Measurements from ENCODE around the gene GCNT4.

The GCNT4 gene

DNA sequence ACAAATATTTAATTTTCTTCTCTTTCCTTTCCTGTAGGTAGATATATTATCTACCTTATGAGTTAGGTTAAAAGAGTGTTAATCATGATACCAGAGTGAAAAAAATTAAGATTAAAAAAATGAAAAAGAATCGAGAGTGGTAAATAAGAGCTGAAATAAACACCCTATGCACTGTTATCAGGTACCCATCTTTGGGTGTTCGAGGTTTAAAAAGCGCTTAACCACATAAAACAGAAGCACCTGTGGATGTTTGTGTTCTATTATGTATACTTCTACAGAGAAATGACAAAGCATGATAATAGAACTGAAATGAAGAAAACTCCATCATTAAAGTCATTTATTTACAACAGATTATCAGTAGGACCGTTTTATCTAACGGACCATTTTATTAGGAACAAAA, 25.7 kb upstream of the GCNT4 start:
- POLR2A ChIA-PET, result no interaction called here
- CTCF ChIA-PET, result no interaction called here
- no peak for DNase-seq (ENCODE audit: extremely low spot score)
- TF ChIP-seq CTCF (IDR thresholded peaks at IDR 0.05; ENCODE audit: control extremely low read depth, extremely low read depth, low read depth, missing control alignments), result no peak

DNA sequence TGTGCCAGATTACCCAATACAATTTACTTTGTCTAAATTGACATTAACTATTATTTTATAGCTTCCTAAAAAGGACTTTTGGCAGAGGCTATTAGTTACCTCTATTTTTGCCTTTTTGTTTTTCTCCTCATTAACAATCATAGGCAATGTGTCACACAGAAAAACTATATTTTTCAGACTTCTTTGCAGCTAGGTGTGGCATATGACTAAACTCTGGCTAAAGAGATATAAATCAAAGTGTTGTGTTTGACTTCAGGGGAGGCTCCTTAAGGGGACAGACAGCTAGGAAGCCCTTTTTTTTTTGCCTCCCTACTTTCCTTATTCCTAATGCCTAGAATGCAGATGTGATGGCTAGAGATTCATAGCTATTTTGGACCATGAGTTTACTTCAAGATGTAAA, 19.7 kb upstream of the GCNT4 start:
- CTCF ChIA-PET, result interaction anchor here (0.7 to 1.1 kb wide), 2 partner anchors 13 to 165 kb away, joined by 3 read pairs; partner anchors contain the start of gene ANKRD31
- POLR2A ChIA-PET, result no interaction called here
- no peak for TF ChIP-seq CTCF (IDR thresholded peaks at IDR 0.05; ENCODE audit: control extremely low read depth, extremely low read depth, low read depth, missing control alignments)
- no peak for DNase-seq (ENCODE audit: extremely low spot score)

GRCh38 chr5:75071100-75071499, 18.7 kb upstream of the GCNT4 start:
- TF ChIP-seq CTCF (IDR thresholded peaks at IDR 0.05; ENCODE audit: control extremely low read depth, extremely low read depth, low read depth, missing control alignments), result no peak
- no peak for DNase-seq (ENCODE audit: extremely low spot score)
- CTCF ChIA-PET, result interaction anchor here (0.9 kb wide), 1 partner anchor 21 kb away, joined by 4 read pairs; no protein-coding TSS in a partner anchor
- POLR2A ChIA-PET, result no interaction called here

DNA sequence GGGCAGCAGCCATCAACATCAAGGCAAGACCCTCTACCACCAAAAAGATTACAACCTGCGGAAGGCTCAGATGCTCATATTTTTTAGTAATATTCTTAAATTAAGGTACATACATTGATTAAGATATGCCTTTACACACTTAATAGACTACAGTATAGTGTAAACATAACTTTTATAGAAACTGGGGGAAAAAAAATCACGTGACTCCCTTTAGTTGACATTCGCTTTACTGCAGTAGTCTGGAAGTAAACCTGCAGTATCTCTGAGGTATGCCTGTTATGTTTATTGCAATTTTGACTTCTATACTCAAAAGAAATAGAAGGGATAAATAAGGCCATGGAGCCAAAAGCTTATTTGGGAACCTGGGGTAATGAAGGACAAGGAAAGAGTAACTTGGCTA, 15.1 kb upstream of the GCNT4 start:
- DNase-seq (ENCODE audit: extremely low spot score), result no peak
- TF ChIP-seq CTCF (IDR thresholded peaks at IDR 0.05; ENCODE audit: control extremely low read depth, extremely low read depth, low read depth, missing control alignments), result no peak
- CTCF ChIA-PET, result no interaction called here
- POLR2A ChIA-PET, result no interaction called here

DNA sequence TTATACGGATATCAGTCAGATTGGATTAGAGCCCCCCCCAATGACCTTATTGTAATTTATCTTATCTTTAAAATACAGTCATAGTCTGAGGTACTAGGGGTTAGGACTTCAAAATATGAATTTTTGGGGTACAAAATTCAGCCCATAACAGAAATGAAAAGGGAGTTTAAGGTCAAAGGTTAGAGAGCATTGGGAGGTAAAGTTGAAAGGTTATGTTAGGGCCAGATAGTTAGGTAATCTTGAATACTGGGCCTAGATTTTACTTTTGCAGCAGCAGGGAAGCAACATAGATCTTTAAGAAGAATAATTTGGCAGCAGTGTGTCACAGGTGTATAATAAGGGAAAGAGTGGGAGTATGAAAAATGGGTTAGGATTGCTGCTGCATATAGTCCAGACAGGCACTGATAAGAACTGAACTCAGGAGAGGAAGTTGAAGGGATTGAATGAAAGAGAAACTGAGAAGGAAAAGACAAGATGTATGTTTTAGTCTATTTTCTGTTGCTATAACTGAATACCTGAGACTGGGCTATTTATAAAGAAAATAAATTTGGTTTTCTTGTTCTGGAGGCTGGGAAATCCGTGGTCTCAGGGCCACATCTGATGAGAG, 10.7 kb upstream of the GCNT4 start:
- DNase-seq (ENCODE audit: extremely low spot score), result no peak
- POLR2A ChIA-PET, result no interaction called here
- no peak for TF ChIP-seq CTCF (IDR thresholded peaks at IDR 0.05; ENCODE audit: control extremely low read depth, extremely low read depth, low read depth, missing control alignments)
- CTCF ChIA-PET, result no interaction called here

- no peak for TF ChIP-seq CTCF (IDR thresholded peaks at IDR 0.05; ENCODE audit: control extremely low read depth, extremely low read depth, low read depth, missing control alignments)
- ChIA-PET CTCF (interaction anchor here (1.6 to 3.8 kb wide), 4 partner anchors 10 to 23 kb away, joined by 5 to 14 read pairs (median 6); no protein-coding TSS in a partner anchor), POLR2A (no interaction called here)
- no peak for DNase-seq (ENCODE audit: extremely low spot score)
Measured at GRCh38 chr5:75059912-75060545, 7.7 kb upstream of the GCNT4 start.

Measured in GM10248 (cell line).